CD4-positive, alpha-beta T cell treated with Interleukin-10 for 1 hour (primary cell): ENCODE measurements around the gene L3MBTL3.

Source experiments
- DNase-seq: peaks from one replicate; pipeline ENCODE4 v3.0.0-alpha.2; 2020

L3MBTL3 gene

GRCh38 chr6:130018292-130018743 is at the start of gene L3MBTL3:
TSS of gene L3MBTL3 (plus strand) at chr6:130018581. CDS start at chr6:130042700, 24,119 bp downstream.
- DNase-seq = peak; percentile 90

GRCh38 chr6:129969064-129969463 is 49.3 kb upstream of the L3MBTL3 start:
- DNase-seq = no peak

GRCh38 chr6:129976110-129976509 is 42.3 kb upstream of the L3MBTL3 start:
- DNase-seq = no peak

DNA sequence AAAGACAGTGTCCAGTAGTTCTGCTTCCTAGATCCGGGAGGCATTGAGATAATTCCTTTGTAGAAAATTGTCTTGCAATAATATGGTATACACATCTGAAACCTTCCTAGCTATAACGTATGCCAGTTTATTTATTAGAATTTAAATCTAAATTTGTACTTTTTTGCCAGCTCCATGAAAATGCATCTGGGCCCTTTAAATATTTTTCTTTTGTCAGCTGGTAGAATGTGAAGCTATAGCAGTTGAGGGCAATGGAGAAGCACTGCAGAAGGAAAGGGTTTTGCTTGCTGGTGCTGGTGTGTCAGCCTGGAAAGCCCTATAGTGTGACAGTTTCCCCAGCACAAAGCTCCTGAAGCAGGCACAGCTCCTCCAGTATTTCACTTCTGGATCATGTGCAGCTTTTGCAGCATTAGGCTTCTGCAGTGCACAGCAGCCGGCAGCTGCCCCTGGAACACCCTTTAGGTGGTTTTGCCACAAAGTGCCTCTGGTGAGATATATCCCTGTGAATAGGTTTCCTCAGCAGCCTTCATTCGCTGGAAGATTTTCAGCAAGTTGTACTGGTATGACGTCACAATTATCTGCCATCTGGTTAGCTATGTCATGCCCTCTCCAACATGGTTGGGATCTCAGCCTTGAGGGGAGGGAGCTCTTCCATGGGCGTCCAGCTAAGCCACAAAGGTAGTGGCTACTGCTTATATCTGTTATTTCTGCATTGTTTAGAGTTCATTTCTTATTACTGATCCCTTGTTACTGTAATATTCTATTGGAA is 40.0 kb upstream of the L3MBTL3 start:
- DNase-seq = no peak

DNA sequence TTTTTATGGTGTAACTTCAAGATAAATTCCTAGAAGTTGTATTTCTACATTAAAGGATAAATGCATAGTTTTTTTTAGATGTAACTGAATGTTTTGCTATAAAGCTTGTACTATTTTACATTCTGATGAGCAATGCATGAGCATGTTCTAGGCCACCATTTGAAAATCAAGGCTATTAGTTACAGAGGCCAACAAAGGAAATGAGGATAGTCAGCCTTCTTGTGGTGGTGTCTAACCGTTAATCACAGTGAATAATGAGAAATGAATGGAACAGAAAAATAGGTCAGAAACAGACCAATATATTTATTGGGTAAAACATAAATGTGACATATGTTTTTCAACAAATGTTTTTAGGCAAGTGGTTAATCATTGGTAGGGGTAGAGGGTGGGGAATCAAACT is 37.6 kb upstream of the L3MBTL3 start:
- no peak for DNase-seq

- DNase-seq = no peak
These were observed 36.8 kb upstream of the L3MBTL3 start for GRCh38 chr6:129981598-129981997.

- DNase-seq = no peak
These were observed 29.0 kb upstream of the L3MBTL3 start for GRCh38 chr6:129989396-129989795.

DNA sequence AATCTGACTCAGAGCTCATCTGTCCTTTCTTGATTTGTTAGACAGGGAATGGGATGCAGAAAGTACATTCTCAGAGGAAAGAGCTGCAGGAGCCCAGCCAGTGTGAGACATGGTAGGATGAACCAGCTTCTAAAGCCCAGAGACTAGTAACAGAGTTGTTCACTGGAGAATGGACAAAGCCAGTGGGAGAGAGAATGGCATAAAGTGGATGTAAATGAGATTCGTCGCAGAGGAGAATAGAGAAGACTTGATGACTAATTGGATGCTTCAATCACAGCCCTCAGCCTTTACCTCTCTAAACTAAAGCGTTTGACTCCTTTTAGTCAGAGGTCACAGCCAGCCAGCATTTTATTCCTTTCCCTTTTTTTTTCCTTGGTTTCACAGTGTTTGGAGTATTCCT is 25.5 kb upstream of the L3MBTL3 start:
- DNase-seq = no peak

GRCh38 chr6:129994410-129994809 is 24.0 kb upstream of the L3MBTL3 start:
- DNase-seq = no peak

GRCh38 chr6:129996387-129996786 is 22.0 kb upstream of the L3MBTL3 start:
- no peak for DNase-seq

GRCh38 chr6:130000526-130001421 is 17.6 kb upstream of the L3MBTL3 start:
- no peak for DNase-seq

GRCh38 chr6:130008236-130008873 is 10.0 kb upstream of the L3MBTL3 start:
- no peak for DNase-seq

GRCh38 chr6:130009146-130009545 is 9.2 kb upstream of the L3MBTL3 start:
- no peak for DNase-seq

DNA sequence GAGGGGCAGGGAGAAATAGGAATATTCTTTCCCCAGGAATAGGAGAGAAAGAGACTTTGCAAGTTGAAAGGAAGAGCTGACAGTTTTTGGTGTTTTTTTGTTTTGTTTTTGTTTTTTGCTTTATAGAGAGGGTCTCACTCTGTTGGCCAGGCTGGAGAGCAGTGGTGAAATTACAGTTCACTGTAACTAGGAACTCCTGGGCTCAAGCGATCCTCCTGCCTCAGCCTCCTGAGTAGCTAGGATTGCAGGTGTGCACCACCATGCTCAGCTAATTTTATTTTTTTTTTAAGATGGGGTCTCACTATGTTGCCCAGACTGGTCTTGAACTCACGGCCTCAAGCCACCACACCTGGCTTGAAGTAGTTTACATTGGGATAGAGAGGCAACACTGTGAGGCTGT is 8.0 kb upstream of the L3MBTL3 start:
- no peak for DNase-seq

GRCh38 chr6:130012728-130013127 is 5.7 kb upstream of the L3MBTL3 start:
- DNase-seq = no peak

DNA sequence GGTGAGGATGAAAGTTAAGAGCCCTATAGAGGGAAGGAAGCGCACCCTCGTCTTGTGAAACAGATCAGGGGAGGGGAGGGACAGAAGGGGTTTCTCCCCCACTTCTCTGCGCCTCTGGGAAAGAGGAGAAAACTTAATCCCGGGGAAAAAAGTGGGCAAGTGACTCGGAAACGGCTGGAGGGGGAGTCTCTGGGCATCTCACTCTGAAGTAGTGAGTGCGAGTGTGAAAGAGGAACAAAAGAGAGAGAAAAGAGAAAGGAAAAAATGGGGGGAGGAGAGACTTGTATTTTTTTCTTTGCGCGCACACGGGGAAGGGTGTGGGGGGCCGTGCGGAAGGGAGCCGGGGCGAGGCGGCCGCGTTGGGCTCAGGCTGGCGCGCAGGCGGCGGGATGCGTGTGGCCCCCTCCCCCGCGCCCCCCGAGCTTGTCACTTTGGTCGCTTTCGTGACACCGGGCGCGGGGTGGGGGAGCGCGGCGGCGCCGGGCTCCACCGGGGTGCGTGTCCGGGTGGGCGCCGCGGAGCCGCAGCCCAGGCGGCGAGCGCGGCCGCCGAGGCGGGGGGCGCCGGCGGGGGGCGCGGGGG is 454 bp downstream of the L3MBTL3 start:
- DNase-seq = peak; percentile 45

- peak; percentile 41 for DNase-seq
These were observed 1.1 kb downstream of the L3MBTL3 start for GRCh38 chr6:130019326-130020072.

DNA sequence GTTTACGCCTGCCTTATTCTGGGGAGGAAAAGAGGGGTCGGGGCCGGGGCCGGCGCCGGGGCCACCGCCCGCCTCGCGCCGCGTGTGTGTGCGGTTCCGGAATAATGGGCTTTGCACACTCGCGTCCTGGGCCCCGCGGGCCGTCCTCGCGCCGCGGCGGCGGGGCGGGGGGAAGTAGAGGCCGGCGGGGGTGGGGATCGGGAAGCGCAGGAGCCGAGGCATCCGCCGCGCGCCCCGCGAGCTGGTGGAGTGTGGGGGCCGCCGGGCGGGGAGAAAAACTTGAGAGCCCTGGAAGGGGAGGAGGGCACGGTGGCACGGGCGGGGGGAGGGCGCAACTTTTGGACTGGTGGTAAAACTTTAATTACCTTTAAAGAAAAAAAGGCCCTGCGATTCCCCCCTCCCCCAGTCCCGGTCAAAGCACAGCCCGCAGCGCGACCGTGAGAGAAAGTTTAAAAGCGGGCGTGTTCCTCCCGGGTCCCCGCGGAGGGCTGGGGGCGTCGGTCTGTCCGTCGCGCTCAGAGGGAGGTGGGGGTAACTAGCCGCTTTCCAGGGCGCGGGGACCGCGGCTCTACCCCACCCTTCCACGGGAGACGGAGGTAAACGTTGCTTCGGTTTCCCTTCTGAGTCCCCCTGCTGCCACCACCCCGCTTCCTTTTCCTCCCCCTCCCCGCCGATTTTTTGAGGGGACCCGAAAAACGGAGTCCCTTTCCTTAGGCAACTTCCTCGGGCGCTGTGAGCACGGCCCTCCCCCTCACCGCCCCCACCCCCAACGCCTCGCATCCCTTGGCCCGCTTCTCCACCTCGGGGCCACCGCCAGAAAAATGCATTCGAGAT is 1.9 kb downstream of the L3MBTL3 start:
- peak; percentile 58 for DNase-seq

- peak; percentile 90 for DNase-seq
These were observed 2.7 kb downstream of the L3MBTL3 start for GRCh38 chr6:130020907-130021629.

GRCh38 chr6:130026859-130027258 is 8.5 kb downstream of the L3MBTL3 start:
- no peak for DNase-seq

DNA sequence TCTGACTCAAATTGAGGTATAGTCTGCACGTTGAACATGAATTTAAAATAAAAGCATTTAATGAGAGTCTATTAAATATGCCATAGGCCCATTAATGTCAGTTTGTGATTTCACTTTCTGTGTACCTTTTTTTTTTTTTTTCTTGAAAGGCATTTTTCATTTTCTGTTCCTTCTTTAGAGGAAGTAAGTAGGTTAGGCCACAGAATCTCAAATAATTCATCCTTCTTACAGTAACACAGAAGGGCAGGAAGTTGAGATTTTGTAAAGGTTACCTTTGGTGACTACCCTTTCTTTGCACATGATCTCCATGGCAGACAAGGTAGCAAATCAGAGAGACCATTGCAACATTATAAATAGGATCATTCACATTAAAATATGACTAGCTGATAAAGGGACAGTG is 9.6 kb downstream of the L3MBTL3 start:
- DNase-seq = peak; percentile 47
